Tibial nerve (tissue), 4 donors: ENCODE measurements around the gene ZNF263.

Source experiments
- CTCF ChIP-seq, 5 experiments: fragments of 200-600 bp in 3 of 5; fragments of 450-650 bp in 2 of 5; sonication (generic) in 3 of 5; IDR thresholded peaks; one replicate each; pipeline ENCODE4 v1.5.1; 2016 to 2019; ENCODE audit warnings: antibody characterized with exemption in 5 of 5, mild to moderate bottlenecking in 3 of 5, moderate library complexity in 2 of 5
- EP300 ChIP-seq, 2 donors: sonication (generic); formaldehyde crosslinking; IDR thresholded peaks; one replicate each; pipeline ENCODE4 v1.6.1; 2017; ENCODE audit warnings: antibody characterized with exemption in 2 of 2, mild to moderate bottlenecking in 1 of 2
- POLR2A ChIP-seq, 2 donors: fragments of 450-650 bp; IDR thresholded peaks; one replicate each; pipeline ENCODE4 v1.6.1; 2017; ENCODE audit warnings: antibody characterized with exemption in 2 of 2, mild to moderate bottlenecking in 2 of 2, moderate library complexity in 2 of 2

- TF ChIP-seq CTCF (IDR thresholded peaks at IDR 0.05) (no peak), POLR2A (IDR thresholded peaks at IDR 0.05) (no peak), EP300 (IDR thresholded peaks at IDR 0.05) (no peak)
These were observed 21.1 kb downstream of the ZNF263 start for GRCh38 chr16:3304370-3304769.
